Loucy (cell line): Measurements from ENCODE around the gene BGN.

ENCODE experiments used
- EZH2phosphoT487 ChIP-seq: fragments of 200-600 bp; IDR thresholded peaks from 2 replicates; pipeline ENCODE4 v1.6.1; 2018; ENCODE audit warnings: antibody characterized with exemption, mild to moderate bottlenecking, moderate library complexity, borderline replicate concordance
- TF ChIP-seq, protein P1 (sequence below): fragments of 200-600 bp; sonication (generic); conservative IDR thresholded peaks from 2 replicates; pipeline ENCODE4 v1.5.1; 2014; ENCODE audit warnings: mild to moderate bottlenecking, antibody characterized with exemption, low read length

- TF ChIP-seq, protein P1, sequence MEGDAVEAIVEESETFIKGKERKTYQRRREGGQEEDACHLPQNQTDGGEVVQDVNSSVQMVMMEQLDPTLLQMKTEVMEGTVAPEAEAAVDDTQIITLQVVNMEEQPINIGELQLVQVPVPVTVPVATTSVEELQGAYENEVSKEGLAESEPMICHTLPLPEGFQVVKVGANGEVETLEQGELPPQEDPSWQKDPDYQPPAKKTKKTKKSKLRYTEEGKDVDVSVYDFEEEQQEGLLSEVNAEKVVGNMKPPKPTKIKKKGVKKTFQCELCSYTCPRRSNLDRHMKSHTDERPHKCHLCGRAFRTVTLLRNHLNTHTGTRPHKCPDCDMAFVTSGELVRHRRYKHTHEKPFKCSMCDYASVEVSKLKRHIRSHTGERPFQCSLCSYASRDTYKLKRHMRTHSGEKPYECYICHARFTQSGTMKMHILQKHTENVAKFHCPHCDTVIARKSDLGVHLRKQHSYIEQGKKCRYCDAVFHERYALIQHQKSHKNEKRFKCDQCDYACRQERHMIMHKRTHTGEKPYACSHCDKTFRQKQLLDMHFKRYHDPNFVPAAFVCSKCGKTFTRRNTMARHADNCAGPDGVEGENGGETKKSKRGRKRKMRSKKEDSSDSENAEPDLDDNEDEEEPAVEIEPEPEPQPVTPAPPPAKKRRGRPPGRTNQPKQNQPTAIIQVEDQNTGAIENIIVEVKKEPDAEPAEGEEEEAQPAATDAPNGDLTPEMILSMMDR: no peak
- TF ChIP-seq EZH2phosphoT487: no peak
These were observed 52.4 kb downstream of the BGN start for GRCh38 chrX:153547195-153547594.
